Germinal center (tissue), 1 donor: Measurements from ENCODE around the gene DAP.

Source experiments
- DNase-seq: peaks from one replicate; pipeline ENCODE4 v3.0.0; 2012; ENCODE audit warnings: mixed read lengths, low spot score

DAP gene

DNA sequence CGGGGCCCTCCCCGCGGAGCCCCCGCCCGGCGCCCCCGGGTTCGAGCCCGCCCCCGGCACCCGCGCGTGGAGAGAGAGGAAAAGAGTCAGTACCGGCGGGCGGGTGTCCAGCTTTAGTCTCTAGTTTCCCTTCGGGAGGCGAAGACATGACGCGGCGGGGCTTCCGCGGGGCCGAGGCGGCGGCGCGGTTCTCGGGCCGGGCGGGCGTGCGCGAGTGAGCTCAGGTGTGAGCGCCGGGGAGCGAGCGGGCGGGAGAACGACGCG lies 181 bp downstream of the DAP start:
- DNase-seq, result no peak

DNA sequence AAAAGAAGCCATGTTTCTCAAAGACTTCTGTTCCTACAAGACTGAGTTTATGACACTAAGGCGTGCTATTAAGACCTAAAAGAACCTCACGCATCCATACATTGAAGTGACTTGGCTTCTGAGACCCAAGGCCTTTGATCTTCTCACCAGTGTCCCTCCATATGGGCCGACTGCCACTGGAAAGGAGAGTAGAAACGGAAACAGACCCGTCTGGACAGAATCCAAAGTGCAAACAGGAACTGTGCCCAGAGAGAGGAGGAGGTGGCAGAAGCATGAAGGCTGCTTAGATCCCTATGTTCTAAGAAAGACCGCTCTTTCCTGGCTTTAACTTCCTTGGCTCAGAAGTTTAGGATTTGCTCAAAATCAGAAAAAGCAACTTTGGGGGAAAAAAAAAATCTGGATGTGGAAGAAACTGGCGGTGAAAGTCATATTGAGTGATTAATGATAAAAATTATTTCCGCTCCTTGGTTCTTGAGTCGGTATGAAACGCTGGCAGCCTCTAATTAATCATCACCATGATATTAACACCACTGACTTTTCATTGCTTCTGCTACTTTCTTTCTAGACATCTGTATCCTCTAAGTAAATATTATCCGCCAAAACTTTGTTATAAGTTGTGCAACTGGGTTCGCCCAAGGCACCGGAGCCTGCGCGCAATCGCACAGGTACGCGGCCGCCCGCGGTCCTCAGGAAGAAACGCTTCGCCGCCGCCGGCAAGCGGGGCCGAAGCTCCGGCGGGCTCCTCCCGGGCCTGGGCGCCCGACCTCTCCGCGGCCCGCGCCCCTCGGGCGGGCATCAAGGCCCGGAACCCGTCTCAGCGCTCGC lies 726 bp downstream of the DAP start:
- DNase-seq, result peak; percentile 58

DNA sequence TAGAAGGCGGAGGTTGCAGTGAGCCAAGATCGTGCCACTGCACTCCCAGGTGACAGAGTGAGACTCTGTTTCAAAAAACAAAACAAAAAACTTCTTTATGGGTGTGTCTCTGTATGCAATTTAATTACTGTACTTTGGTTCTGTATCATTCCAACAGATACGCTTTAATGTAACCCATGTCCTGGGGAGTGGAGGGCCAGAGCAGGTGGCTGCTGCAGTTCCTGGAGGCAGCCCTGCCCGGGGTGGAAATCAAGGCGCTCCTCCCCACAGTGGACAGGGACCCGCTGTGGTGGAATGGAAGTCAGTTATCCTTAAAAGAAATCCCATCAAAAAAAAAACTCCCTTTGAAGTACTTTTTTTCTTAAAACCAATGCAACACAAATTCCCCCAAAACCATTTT lies 1.9 kb downstream of the DAP start:
- no peak for DNase-seq

DNA sequence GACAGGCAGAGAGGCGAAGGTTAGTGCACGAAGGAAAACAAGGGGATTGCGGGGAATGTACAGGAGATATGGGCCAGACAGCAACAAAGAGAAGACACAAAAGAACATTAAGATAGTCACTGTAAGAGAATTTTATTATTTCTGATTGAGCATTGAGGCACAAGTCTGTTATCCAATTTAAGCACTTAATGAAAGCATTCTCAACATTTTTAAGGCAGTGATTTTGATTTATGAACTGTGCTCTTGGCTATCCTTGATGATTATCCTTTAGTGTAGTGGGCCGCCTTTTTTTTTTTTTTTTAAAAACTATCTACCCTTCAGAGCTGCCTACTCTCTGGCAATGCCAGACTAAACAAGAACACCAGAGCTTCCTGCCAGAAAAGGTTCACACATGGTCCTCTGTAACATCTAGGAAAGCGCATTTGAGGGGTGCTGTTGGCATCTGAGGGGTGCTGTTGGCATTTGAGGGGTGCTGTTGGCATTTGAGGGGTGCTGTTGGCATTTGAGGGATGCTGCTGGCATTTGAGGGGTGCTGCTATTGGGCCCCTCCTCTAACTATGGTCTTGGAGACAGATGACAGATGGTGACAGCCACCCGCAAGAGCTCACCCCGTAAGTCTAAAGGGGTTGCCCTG lies 3.0 kb downstream of the DAP start:
- no peak for DNase-seq

DNA sequence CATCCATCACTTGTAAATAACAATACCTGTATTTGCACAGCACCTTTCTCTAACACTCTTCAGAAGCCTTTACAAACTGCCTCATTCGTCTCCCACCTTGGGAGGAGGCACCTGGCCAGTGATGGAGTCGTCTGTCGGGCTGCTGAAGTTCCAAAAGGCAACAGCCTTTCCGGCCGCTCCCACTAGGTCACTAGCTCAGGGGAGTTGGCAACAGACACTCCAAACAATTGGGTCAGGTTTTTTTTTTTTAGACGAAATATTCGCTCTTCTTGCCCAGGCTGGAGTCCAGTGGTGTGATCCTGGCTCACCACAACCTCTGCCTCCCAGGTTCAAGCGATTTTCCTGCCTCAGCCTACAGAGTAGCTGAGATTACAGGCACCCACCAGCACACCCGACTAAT lies 4.0 kb downstream of the DAP start:
- DNase-seq, result no peak

DNA sequence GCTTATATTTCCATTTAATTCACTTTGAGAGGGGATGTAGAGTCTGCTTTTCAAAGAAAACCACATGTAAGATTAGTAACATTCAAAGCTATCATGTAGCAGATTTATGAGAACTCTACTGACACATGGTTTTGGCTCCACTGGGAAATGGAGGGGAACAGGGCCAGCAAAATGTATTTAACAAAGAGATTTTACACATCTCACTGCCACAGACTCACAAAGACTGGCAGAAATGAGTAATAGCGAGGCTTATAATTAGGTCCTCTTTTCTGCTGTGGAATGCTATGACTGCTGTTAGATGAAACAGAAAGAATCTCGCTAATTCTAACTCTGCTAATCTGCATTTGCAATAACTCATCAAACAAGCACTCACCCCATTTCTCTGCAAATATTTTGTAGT lies 4.5 kb downstream of the DAP start:
- no peak for DNase-seq

DNA sequence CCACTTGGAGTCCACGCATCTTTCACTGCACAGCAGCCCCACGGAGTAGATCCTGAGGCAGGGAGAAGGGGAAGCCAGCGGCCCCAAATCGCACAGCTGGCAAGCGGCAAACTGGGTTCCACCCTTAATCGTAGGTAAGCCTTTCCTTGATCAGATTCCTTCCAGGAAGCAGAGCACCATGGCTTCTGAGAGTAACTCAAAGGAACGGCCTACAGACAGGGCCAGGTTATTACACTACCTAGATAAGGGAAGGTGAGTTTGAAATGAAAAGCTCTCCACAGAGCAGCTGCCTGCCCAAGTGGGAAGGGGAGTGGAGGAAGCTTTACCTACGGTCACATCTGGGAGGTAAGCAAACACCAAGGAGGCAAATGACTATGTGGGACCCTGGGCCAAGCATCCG lies 7.9 kb downstream of the DAP start:
- no peak for DNase-seq

DNA sequence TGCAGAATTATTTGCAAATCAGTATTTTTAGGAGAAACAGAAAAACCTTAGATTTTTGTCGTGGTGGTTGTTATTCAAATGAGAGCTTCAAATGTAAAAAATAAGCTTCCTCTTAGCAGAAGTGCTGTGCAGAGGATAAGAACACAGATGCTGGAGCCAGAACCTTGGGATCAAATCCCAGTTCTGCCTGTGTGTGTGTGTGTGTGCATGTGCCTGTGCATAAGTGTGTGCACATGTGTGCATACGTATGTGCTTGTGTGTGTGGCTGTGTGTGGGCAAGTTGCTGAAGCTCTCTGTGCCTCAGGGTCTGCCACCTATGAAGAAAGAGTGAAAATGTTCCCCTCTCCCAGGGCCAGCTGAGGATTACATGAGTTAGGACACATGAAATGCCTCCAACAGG lies 8.6 kb downstream of the DAP start:
- no peak for DNase-seq

DNA sequence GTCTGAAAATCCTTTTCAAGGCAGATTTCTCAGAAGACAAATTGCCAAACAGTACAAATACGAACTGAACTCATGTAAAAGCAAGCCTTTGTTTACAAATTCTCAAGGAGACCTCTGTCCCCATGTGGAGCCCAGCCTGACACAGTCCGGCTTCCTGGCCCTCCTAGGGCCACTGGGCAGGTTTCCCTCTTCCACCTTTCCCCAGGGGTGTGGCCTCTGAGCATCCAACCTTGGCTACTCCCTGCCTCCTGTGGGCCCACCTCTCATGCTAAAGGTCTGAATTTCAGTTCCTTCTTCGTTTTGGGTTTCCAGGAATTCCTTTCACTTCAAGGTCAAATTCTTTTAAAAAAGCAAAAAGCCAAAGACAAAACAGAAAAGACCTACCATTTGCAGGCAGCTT lies 10.1 kb downstream of the DAP start:
- DNase-seq, result no peak

DNA sequence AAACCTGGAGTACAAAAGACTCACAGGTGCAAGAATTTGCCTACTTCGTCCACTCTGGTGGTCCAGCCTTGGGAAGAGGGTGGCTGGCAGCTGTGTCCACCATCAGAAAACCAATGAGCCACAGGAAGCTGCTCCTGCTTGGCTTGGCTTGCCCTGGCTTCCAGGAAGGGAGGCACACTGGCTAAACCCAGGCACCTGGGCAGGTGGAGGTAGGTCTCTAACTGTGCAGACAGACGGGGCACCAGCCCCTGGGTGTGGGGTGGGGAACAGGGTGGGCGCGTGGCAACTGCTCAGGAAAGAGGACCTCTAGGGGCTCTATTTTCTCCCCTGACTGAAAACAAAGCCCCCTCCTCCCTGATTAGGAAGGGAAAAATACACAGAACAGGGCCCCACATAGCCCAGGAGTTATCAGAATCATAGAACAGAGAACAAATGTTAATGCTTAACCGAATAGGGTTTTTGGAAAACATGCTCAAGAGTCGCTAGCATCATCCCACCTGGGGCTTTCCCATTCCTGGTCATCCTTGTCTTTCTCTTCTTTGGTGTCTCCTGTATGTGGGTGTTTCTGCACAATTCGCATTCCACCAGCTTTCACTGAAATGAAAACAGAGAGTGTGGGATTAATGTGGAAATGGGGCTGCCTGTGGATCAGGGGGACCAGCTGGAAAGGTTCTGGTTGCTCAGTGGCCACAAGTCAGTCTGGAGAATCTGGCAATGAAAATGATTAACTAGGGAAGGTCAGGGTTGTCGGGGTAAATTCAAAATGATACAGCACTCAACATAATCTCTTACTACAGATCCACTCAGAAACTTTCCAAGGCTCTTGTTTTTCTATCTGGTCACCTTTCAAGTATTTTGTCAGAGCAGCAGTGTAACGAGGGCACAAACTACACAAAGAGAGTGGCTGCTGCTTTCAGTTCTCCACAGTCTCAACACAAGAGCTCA lies 13.1 kb downstream of the DAP start:
- no peak for DNase-seq

DNA sequence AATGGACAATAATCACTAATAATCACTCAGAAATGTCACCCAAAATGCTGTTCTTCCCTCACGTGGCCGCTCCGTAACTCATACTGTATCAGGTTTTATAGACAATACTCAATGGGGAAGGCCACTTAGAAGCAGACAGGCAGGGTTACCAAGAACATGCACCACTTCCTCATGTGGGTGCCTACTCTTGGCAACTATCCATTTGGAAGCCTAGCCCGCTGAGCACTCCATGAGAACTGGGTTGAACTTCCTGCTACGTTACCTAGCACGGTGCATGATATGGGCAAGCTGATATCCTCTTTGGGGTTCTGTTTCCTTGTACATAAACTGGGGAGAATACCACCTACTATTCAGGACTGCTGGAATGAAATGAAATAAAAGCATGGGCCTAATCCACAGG lies 14.3 kb downstream of the DAP start:
- no peak for DNase-seq

DNA sequence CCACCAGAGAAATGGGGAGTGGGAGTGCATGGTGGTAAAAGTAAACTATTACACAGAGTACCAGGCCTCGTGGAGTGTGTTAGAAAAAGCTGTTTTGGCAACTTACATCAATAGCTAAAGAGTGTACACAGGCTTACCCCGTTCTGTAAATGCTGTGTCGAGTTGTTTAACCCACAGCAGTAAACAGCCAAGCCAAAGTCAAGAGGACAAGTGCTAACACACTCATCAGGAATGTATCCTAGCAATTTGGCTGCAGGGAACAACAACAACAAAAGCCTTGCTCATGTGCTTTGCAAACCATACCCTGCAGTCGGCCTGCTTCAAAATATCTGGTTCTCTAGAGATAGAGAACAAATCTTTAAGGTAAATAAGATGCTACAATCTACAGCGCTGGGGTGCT lies 15.9 kb downstream of the DAP start:
- no peak for DNase-seq

DNA sequence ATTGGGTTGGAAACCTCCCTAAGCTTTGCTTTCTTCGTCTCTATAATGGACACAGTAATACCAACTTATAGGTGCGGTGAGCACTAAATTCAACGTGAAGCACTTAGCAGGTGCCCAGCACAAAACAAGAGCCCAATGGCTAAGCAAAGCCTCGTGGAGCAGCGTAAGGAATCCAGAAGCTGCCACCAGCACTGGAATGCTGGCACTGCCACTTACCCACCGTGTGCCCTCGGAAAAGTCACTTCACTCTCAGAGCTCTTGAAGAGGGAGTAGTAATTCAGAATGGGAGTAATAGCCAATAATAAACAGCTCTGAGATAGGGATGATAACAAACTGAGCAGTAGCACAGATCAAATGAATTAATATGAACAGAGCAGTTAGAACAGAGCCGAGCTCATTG lies 16.4 kb downstream of the DAP start:
- no peak for DNase-seq

DNA sequence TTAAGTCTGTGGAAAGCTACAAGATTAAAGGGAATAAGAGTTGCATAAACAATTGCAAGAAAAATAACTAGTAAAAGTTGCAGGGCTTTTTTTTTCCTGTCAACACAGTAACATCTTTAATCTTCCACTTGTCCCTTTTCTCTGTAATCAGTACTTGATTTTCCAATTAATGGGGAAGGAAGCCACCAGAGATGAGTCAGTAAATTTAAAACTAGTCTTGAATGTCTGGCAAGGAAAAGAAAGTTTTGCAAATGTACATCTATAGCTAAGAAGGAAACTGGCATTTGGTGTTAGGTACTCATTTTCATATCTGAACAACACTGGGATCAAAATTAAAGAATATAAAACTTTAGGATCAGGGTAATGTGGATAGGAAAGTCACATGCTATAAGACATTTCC lies 17.1 kb downstream of the DAP start:
- DNase-seq, result no peak

DNA sequence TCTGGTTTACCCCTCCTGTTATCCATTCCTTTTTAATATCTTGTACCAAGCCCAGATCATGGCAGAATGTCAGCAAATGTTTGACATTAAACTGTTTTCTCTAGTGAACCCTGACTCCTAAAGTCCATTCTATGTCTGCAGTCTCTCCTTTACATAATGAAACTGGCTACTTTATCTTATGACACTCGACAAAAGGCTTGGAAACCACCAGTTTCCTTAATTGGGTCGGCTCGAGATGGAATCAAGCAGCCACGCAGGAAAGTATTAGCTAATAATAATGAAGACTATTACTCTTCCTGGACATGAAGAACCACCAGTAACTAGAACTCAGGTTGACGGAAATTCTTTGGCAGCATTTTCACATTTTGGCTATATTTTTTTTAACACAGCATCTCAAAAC lies 17.5 kb downstream of the DAP start:
- DNase-seq, result no peak

DNA sequence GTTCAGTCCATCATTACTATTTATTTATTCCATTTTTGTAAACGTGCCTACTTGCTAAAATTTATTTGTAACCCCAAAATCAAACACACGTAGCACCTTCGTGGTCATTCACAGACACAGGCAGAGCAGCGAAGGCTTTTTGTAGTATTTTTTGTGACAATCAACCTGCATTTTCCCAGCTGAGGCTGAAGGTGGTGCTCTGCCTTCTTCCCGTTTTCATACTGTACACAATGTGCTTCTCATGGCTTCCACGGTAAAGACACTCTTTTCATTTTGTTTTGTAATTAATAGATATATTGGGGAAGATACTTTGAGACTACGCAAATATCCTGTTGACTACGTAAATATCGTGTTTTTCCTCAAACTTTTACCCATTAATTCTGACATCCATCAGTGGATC lies 19.4 kb downstream of the DAP start:
- no peak for DNase-seq

DNA sequence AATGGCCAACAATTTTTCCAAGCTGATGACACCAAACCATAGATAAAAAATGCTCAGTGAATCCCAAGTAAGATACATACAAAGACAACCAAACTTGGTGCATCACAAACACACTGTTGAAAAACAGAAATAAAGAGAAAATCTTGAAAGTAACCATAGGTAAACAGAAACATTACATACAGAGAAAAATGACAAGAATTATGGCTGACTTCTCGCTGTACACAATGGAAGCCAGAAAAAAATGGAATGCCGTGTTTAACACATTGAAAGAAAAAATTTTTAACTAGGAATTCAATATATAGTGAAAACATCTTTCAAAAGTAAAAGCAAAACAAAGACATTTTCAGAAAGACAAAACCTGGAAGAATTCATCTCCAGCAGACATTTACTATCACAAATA lies 20.6 kb downstream of the DAP start:
- DNase-seq, result no peak

DNA sequence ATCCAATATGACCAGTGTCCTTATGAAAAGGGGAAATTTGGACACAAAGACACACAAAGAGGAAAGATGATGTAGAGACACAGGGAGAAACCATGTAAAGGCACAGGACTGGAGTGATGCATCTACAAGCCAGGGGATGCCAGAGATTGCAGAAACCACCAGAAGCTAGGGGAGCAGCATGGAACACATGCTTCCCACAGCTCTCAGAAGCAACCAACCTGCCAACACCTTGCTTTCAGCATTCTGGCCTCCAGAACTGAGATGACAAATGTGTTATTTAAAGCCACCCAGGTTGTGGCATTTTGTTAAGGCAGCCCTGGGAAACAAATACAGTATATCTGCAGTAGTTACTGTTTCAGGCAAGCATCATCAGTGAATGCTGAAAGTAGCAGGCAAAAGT lies 23.2 kb downstream of the DAP start:
- DNase-seq, result no peak

DNA sequence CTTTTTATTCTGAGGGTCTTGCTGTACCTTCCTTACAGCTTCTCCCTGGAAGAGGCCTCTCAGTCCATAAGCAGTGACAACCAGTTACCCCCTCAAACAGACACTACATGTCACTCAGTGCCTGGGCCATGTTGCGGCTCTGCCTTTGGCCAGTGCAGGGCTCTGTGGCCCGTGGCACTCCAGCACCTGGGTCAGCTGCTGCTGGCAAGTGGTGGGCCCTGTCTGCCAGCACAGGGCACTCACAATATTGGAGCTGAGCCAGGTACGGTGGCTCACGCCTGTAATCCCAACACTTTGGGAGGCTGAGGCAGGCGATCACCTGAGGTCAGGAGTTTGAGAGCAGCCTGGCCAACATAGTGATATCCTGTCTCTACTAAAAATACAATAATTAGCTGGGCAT lies 24.2 kb downstream of the DAP start:
- DNase-seq, result no peak

DNA sequence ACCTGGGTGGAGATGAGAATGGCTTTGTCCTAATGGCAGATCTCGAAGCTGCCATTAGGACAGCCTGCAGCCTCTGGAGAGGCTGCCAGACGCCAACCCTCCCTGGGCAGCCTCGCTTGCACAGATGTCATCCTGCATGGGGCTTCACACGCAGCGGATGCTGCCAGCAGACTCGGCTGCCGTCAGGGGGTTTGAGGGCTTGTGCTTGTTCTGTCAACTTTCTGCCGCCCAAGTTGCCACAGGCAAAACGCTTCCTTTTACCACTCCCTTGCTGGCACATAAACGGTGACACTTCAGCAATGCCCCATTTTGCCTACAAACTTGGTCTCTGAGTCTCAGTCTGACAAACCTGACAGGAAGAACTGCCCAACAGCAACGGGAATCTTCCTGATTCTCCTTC lies 24.7 kb downstream of the DAP start:
- DNase-seq, result no peak

DNA sequence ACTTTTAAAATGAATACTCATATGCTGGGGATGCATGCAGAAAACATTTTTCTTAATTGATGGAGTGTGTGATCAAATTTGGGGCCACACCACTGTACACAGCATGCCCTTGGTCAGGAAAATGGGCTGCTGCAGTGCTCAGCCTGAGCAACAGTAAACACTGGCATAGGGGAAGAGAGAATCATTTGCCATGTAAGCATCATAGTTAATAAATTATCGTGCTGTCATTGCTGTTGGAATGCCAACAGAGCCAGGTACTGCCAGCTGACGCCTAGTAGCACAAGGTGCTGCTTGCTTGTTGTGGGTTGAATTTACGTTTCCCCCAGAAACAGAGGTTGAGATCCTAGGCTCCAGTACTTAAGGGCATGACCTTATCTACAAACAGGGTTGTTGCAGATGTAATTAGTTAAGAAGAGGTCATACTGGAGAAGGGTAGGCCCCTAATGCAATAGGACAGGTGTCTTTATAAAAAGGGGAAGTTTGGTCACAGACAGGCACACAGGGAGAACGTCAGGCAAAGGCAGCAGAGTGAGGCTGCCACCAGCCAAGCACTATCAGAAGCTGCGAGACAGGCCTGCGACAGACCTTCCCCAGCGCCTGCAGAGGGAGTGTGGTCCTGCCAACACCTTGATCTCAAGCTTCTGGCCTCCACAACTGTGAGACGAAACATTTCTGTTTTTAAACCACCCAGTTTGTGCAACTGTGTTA lies 25.3 kb downstream of the DAP start:
- peak; percentile 71 for DNase-seq

DNA sequence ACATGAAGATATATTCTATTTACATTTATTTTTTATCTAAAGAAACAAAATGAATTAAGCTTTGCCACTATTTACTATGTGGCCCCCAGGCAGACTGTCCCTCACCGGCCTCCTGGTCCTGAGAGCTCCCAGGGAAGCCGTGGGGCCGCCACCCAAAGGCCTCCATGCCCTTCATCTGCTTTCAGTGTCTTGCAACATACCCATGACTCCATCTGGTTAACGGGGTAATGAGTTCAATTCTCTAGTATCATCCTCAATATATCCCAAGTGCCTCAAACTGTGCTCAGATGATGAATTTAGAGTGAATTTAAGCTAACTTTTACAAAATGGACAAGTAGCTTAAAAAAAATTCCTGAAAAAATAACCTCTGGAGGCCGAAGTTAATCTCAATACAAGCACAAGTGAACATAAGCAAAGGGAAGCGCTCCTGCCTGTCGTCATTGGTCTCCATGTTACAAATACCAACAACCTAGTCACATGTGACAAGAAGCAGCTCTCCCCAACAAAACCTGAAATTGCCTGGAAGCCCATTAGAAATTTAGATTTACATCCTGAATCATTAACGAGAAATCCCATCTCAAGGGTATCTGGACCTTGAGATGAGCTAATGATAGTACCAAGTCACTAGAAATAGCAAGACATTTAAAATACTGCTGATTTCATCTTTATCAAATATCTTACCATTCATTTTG lies 26.1 kb downstream of the DAP start:
- no peak for DNase-seq
